Gastroesophageal sphincter (tissue), 3 donors: Measurements from ENCODE around the gene SGMS1.

Source experiments
- CTCF ChIP-seq, 4 experiments: fragments of 200-600 bp in 2 of 4; fragments of 450-650 bp in 2 of 4; sonication (generic) in 1 of 4; IDR thresholded peaks; one replicate each; pipeline ENCODE4 v1.5.1; 2017 to 2019; ENCODE audit warnings: antibody characterized with exemption in 4 of 4, mild to moderate bottlenecking in 2 of 4, moderate library complexity in 2 of 4
- POLR2A ChIP-seq, 2 donors: fragments of 450-650 bp; IDR thresholded peaks; one replicate each; pipeline ENCODE4 v1.6.1; 2017; ENCODE audit warnings: antibody characterized with exemption in 2 of 2, mild to moderate bottlenecking in 2 of 2, moderate library complexity in 1 of 2
- POLR2AphosphoS5 ChIP-seq: sonication (generic); formaldehyde crosslinking; IDR thresholded peaks from one replicate; pipeline ENCODE4 v1.6.1; 2017; ENCODE audit warnings: antibody characterized with exemption

GRCh38 chr10:50304660-50305059 lies 319.1 kb downstream of the SGMS1 start:
- TF ChIP-seq CTCF (IDR thresholded peaks at IDR 0.05) (no peak), POLR2A (IDR thresholded peaks at IDR 0.05) (no peak), POLR2AphosphoS5 (no peak)
